ENCODE results near the gene DPYD. TPM values are rescaled to one million over a fixed set of nuclear protein-coding genes. Genes with fewer than 3 reads are reported as not detected.

DPYD gene
- total RNA-seq, 1 donor from 2014 or later: 8.8 TPM

DNA sequence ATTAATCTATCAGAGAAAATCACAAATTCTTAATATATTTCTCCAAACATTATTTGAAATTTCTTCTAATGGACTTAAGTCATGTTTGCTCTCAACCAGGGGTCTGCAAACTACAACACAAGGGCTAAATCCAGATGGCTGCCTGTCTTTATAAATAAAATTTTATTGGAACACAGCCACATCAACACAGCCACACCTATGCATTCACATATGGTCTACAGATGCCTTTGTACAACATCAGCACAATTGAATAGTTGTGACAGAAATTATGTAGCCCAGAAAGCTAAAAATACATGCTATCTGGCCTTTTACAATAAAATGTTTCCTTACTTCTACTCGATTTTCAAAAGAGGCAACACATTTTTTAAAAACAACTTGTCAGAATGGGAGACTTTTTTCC lies 103.9 kb downstream of the DPYD start:
- no peak overlapping the region for H3K9ac ChIP-seq (ENCODE audit: low read length)
- Mint-ChIP-seq H3K4me3 (ENCODE audit: unreplicated experiment) (no peak overlapping the region), H3K27ac (ENCODE audit: unreplicated experiment) (no peak overlapping the region), H3K36me3 (ENCODE audit: low read depth, unreplicated experiment) (no peaks in the 10 kb centered on the region), H3K9me3 (ENCODE audit: unreplicated experiment) (no peaks in the 10 kb centered on the region), H3K27me3 (ENCODE audit: low read depth, unreplicated experiment) (no peaks in the 10 kb centered on the region), H3K4me1 (ENCODE audit: low read depth, unreplicated experiment) (peaks cover 6% of the 10 kb centered on the region)
- no peak overlapping the region for H2AFZ ChIP-seq (ENCODE audit: low read depth, low read length)
- no peaks in the 10 kb centered on the region for H3K4me1 ChIP-seq (ENCODE audit: insufficient read depth, low read length)
- H3K79me2 ChIP-seq (ENCODE audit: insufficient read depth, low read length): no peaks in the 10 kb centered on the region
- no peak overlapping the region for H3K4me3 ChIP-seq (ENCODE audit: insufficient read depth, low read depth, low read length)
- no peak overlapping the region for H3K27ac ChIP-seq (ENCODE audit: low read depth, low read length)
- no peak overlapping the region for H3K4me2 ChIP-seq (ENCODE audit: low read length)
- no peaks in the 10 kb centered on the region for H3K36me3 ChIP-seq (ENCODE audit: insufficient read depth, low read length)
- no peak for TF ChIP-seq EZH2 (IDR thresholded peaks at IDR 0.05; ENCODE audit: insufficient read depth, low read length)
- TF ChIP-seq, protein P1, sequence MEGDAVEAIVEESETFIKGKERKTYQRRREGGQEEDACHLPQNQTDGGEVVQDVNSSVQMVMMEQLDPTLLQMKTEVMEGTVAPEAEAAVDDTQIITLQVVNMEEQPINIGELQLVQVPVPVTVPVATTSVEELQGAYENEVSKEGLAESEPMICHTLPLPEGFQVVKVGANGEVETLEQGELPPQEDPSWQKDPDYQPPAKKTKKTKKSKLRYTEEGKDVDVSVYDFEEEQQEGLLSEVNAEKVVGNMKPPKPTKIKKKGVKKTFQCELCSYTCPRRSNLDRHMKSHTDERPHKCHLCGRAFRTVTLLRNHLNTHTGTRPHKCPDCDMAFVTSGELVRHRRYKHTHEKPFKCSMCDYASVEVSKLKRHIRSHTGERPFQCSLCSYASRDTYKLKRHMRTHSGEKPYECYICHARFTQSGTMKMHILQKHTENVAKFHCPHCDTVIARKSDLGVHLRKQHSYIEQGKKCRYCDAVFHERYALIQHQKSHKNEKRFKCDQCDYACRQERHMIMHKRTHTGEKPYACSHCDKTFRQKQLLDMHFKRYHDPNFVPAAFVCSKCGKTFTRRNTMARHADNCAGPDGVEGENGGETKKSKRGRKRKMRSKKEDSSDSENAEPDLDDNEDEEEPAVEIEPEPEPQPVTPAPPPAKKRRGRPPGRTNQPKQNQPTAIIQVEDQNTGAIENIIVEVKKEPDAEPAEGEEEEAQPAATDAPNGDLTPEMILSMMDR (IDR thresholded peaks at IDR 0.05; ENCODE audit: insufficient read depth, low read depth, low read length): no peak
- FAIRE-seq (no peak), DNase-seq (ENCODE audit: low read depth) (no peak)
- no peaks in the 10 kb centered on the region for H3K27me3 ChIP-seq (ENCODE audit: insufficient read depth, low read length)
- H4K20me1 ChIP-seq (ENCODE audit: insufficient read depth, low read length): no peaks in the 10 kb centered on the region
- no peaks in the 10 kb centered on the region for H3K9me3 ChIP-seq (ENCODE audit: insufficient read depth, low read depth, low read length)

DNA sequence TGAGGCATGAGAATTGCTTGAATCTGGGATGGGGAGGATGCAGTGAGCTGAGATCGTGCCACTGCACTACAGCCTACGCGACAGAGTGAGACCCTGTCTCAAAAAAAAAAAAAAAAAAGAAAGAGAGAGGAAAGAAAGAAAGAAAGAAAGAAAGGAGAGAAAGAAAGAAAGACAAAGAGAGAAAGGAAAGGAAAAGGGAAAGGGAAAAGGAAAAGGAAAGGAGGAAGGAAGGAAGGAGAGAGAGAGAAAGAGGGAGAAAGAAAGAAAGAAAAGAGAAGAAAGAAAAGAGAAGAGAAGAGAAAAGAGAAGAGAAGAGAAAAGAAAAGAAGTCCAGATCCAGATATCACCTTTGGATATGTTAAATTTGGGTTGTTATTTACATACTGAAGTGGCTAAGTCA lies 106.0 kb downstream of the DPYD start:
- H3K27ac ChIP-seq (ENCODE audit: low read depth, low read length): no peak overlapping the region
- H3K27me3 Mint-ChIP-seq (ENCODE audit: low read depth, unreplicated experiment): no peaks in the 10 kb centered on the region

DNA sequence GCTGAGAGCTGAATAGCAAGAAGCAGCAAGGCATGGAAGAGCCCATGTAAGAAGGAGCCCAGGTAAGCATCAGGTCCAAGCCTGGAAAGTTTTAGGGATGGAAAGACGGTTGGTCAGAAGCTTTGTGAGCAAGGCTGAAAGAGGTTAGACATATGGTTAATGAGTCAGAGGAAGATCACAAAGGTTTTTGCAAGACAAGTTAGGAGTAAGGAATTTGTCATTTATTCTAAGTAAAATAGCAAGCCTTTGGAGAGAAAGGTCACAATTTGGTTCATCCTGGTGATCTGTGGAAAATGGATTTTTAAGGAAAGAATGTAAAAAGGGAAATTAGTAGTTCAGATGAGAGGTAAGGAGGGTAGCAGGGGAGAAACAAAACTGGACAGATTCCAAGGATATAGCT lies 106.7 kb downstream of the DPYD start:
- no peak overlapping the region for H3K9ac ChIP-seq (ENCODE audit: low read length)
- H3K27ac Mint-ChIP-seq (ENCODE audit: unreplicated experiment): no peak overlapping the region

More for the DNA sequence above, 106.0 kb downstream of the DPYD start:
- H4K20me1 ChIP-seq (ENCODE audit: insufficient read depth, low read length): no peaks in the 10 kb centered on the region
- TF ChIP-seq, protein P1 (IDR thresholded peaks at IDR 0.05; ENCODE audit: insufficient read depth, low read depth, low read length): no peak
- TF ChIP-seq EZH2 (IDR thresholded peaks at IDR 0.05; ENCODE audit: insufficient read depth, low read length): no peak
- H3K27me3 ChIP-seq (ENCODE audit: insufficient read depth, low read length): no peaks in the 10 kb centered on the region
- H3K36me3 Mint-ChIP-seq (ENCODE audit: low read depth, unreplicated experiment): no peaks in the 10 kb centered on the region
- no peak overlapping the region for H3K27ac Mint-ChIP-seq (ENCODE audit: unreplicated experiment)
- no peaks in the 10 kb centered on the region for H3K4me1 ChIP-seq (ENCODE audit: insufficient read depth, low read length)
- no peak overlapping the region for H3K4me3 ChIP-seq (ENCODE audit: insufficient read depth, low read depth, low read length)
- no peak overlapping the region for H3K9ac ChIP-seq (ENCODE audit: low read length)
- H3K4me2 ChIP-seq (ENCODE audit: low read length): no peak overlapping the region
- H3K9me3 Mint-ChIP-seq (ENCODE audit: unreplicated experiment): no peaks in the 10 kb centered on the region
- no peaks in the 10 kb centered on the region for H3K79me2 ChIP-seq (ENCODE audit: insufficient read depth, low read length)
- no peaks in the 10 kb centered on the region for H3K9me3 ChIP-seq (ENCODE audit: insufficient read depth, low read depth, low read length)
- no peaks in the 10 kb centered on the region for H3K36me3 ChIP-seq (ENCODE audit: insufficient read depth, low read length)
- no peak overlapping the region for H2AFZ ChIP-seq (ENCODE audit: low read depth, low read length)
- DNase-seq (ENCODE audit: low read depth) (no peak), FAIRE-seq (no peak)
- no peak overlapping the region for H3K4me3 Mint-ChIP-seq (ENCODE audit: unreplicated experiment)
- peaks cover 6% of the 10 kb centered on the region for H3K4me1 Mint-ChIP-seq (ENCODE audit: low read depth, unreplicated experiment)

More for the DNA sequence above, 106.7 kb downstream of the DPYD start:
- H4K20me1 ChIP-seq (ENCODE audit: insufficient read depth, low read length): no peaks in the 10 kb centered on the region
- no peak overlapping the region for H3K4me2 ChIP-seq (ENCODE audit: low read length)
- no peaks in the 10 kb centered on the region for H3K27me3 ChIP-seq (ENCODE audit: insufficient read depth, low read length)
- no peak overlapping the region for H2AFZ ChIP-seq (ENCODE audit: low read depth, low read length)
- H3K27ac ChIP-seq (ENCODE audit: low read depth, low read length): no peak overlapping the region
- no peak overlapping the region for H3K4me3 ChIP-seq (ENCODE audit: insufficient read depth, low read depth, low read length)
- peak; percentile 78 for FAIRE-seq
- H3K9me3 Mint-ChIP-seq (ENCODE audit: unreplicated experiment): no peaks in the 10 kb centered on the region
- no peaks in the 10 kb centered on the region for H3K9me3 ChIP-seq (ENCODE audit: insufficient read depth, low read depth, low read length)
- DNase-seq (ENCODE audit: low read depth): peak; percentile 56
- peaks cover 6% of the 10 kb centered on the region for H3K4me1 Mint-ChIP-seq (ENCODE audit: low read depth, unreplicated experiment)
- H3K27me3 Mint-ChIP-seq (ENCODE audit: low read depth, unreplicated experiment): no peaks in the 10 kb centered on the region
- H3K4me3 Mint-ChIP-seq (ENCODE audit: unreplicated experiment): no peak overlapping the region
- no peaks in the 10 kb centered on the region for H3K4me1 ChIP-seq (ENCODE audit: insufficient read depth, low read length)
- H3K79me2 ChIP-seq (ENCODE audit: insufficient read depth, low read length): no peaks in the 10 kb centered on the region
- H3K36me3 ChIP-seq (ENCODE audit: insufficient read depth, low read length): no peaks in the 10 kb centered on the region
- TF ChIP-seq, protein P1 (IDR thresholded peaks at IDR 0.05; ENCODE audit: insufficient read depth, low read depth, low read length): no peak
- TF ChIP-seq EZH2 (IDR thresholded peaks at IDR 0.05; ENCODE audit: insufficient read depth, low read length): no peak
- H3K36me3 Mint-ChIP-seq (ENCODE audit: low read depth, unreplicated experiment): peaks cover 4% of the 10 kb centered on the region

Measured in astrocyte (in vitro differentiated cells and primary cell).